ENCODE measurements around the gene SMIM45.

GRCh38 chr22:41919357-41920224 lies 32.4 kb upstream of the SMIM45 start:
- TF ChIP-seq CTCF (IDR thresholded peaks at IDR 0.05) (no peak), EP300 (IDR thresholded peaks at IDR 0.05) (no peak), POLR2A (IDR thresholded peaks at IDR 0.05) (no peak), POLR2AphosphoS5 (IDR thresholded peaks at IDR 0.05) (no peak)

Data from suprapubic skin (tissue), 4 donors.